Chondrocyte (in vitro differentiated cells): ENCODE measurements around the gene SLC35F3. TPM values are rescaled to one million over a fixed set of nuclear protein-coding genes. Genes with fewer than 3 reads are reported as not detected.

Experiments used
- DNase-seq: peaks from one replicate; pipeline ENCODE4 v3.0.0; 2021; ENCODE audit warnings: mixed read lengths, low spot score
- H3K27ac Mint-ChIP-seq: one replicate; pipeline ENCODE4 v1.8.0; 2021; ENCODE audit warnings: mild to moderate bottlenecking, moderate library complexity, mixed read lengths; ENCODE audit not compliant: unreplicated experiment
- H3K27me3 Mint-ChIP-seq: 2 replicates; pipeline ENCODE4 v1.8.0; 2021; ENCODE audit warnings: low read depth, mixed read lengths
- H3K36me3 Mint-ChIP-seq: 2 replicates; pipeline ENCODE4 v1.8.0; 2021; ENCODE audit warnings: low read depth, mixed read lengths
- H3K4me1 Mint-ChIP-seq: 2 replicates; pipeline ENCODE4 v1.8.0; 2021; ENCODE audit warnings: low read depth, mild to moderate bottlenecking, mixed read lengths
- H3K4me3 Mint-ChIP-seq: one replicate; pipeline ENCODE4 v1.8.0; 2021; ENCODE audit warnings: mild to moderate bottlenecking, moderate library complexity, mixed read lengths; ENCODE audit not compliant: unreplicated experiment
- H3K9me3 Mint-ChIP-seq: 2 replicates; pipeline ENCODE4 v1.8.0; 2021; ENCODE audit warnings: low read depth, mixed read lengths
- CTCF ChIP-seq: fragments of 200-600 bp; sonication (generic); IDR thresholded peaks from 2 replicates; pipeline ENCODE4 v1.5.0; 2021; ENCODE audit warnings: antibody characterized with exemption, mild to moderate bottlenecking, moderate library complexity
- total RNA-seq: library from RNA; stranded (reverse); gene quantifications from 3 replicates; pipeline ENCODE4 v1.2.1, GENCODE V29; 2021

SLC35F3 gene
- total RNA-seq, 1 donor from 2014 or later = not detected

GRCh38 chr1:233865902-233866301 lies 38.6 kb upstream of the SLC35F3 start:
- no peaks in the 10 kb centered on the region for H3K4me1 Mint-ChIP-seq
- no peak overlapping the region for H3K27ac Mint-ChIP-seq
- H3K4me3 Mint-ChIP-seq = no peak overlapping the region
- no peak for TF ChIP-seq CTCF
- no peaks in the 10 kb centered on the region for H3K36me3 Mint-ChIP-seq
- no peaks in the 10 kb centered on the region for H3K27me3 Mint-ChIP-seq
- peaks cover 36% of the 10 kb centered on the region for H3K9me3 Mint-ChIP-seq
- no peak for DNase-seq

GRCh38 chr1:233867028-233867427 lies 37.4 kb upstream of the SLC35F3 start:
- Mint-ChIP-seq H3K9me3 (peaks cover 36% of the 10 kb centered on the region), H3K4me3 (no peak overlapping the region), H3K27ac (no peak overlapping the region), H3K36me3 (no peaks in the 10 kb centered on the region), H3K27me3 (no peaks in the 10 kb centered on the region), H3K4me1 (no peaks in the 10 kb centered on the region)
- DNase-seq = no peak
- TF ChIP-seq CTCF = no peak

- Mint-ChIP-seq H3K27ac (no peak overlapping the region), H3K9me3 (peaks cover 32% of the 10 kb centered on the region), H3K4me3 (no peak overlapping the region), H3K36me3 (no peaks in the 10 kb centered on the region), H3K4me1 (no peaks in the 10 kb centered on the region), H3K27me3 (no peaks in the 10 kb centered on the region)
- no peak for TF ChIP-seq CTCF
- DNase-seq = no peak
These were observed 36.0 kb upstream of the SLC35F3 start for GRCh38 chr1:233868461-233868860.

GRCh38 chr1:233869680-233870079 lies 34.8 kb upstream of the SLC35F3 start:
- Mint-ChIP-seq H3K27ac (no peak overlapping the region), H3K4me3 (no peak overlapping the region), H3K9me3 (peaks cover 26% of the 10 kb centered on the region), H3K36me3 (no peaks in the 10 kb centered on the region), H3K27me3 (no peaks in the 10 kb centered on the region), H3K4me1 (no peaks in the 10 kb centered on the region)
- no peak for TF ChIP-seq CTCF
- DNase-seq = no peak

- no peak for DNase-seq
- no peaks in the 10 kb centered on the region for H3K4me1 Mint-ChIP-seq
- TF ChIP-seq CTCF = no peak
- H3K27ac Mint-ChIP-seq = no peak overlapping the region
- H3K27me3 Mint-ChIP-seq = no peaks in the 10 kb centered on the region
- no peak overlapping the region for H3K4me3 Mint-ChIP-seq
- peaks cover 5% of the 10 kb centered on the region for H3K9me3 Mint-ChIP-seq
- no peaks in the 10 kb centered on the region for H3K36me3 Mint-ChIP-seq
These were observed 30.8 kb upstream of the SLC35F3 start for GRCh38 chr1:233873666-233874065.
